ENCODE measurements around the gene MAP3K13. TPM values are rescaled to one million over a fixed set of nuclear protein-coding genes. Genes with fewer than 3 reads are reported as not detected.
A peak's percentile ranks its signal among the peaks of the same experiment; 100 is the strongest.

MAP3K13 gene
- total RNA-seq, 2 experiments from 2014 or later, result 9.9 to 13.9 TPM

DNA sequence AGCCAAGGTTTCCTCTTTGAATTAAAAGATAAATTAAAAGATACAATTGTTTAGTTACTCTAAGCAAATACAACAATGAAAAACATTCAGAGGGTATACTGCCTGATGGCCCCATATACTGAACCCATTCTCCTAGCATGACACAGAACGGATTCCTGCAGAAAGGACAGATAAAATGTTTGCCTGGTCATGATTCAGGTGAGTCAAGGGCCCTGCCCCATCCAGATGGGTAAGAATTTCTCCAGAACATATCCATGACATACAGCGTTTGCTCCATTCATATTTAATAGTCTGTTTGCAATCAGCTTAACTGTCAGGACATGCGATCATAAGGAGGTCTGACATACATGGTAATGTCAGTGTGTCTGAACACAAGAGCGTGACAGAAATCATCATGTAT is 127.3 kb downstream of the MAP3K13 start:
- CTCF ChIA-PET, result no interaction called here
- Mint-ChIP-seq H3K27ac (no peak overlapping the region), H3K4me3 (no peak overlapping the region), H3K9me3 (ENCODE audit: low read depth) (no peaks in the 10 kb centered on the region), H3K27me3 (no peaks in the 10 kb centered on the region), H3K36me3 (peaks cover 27% of the 10 kb centered on the region), H3K4me1 (peaks cover 9% of the 10 kb centered on the region)
- ATAC-seq, result no peak
- no peak for DNase-seq

DNA sequence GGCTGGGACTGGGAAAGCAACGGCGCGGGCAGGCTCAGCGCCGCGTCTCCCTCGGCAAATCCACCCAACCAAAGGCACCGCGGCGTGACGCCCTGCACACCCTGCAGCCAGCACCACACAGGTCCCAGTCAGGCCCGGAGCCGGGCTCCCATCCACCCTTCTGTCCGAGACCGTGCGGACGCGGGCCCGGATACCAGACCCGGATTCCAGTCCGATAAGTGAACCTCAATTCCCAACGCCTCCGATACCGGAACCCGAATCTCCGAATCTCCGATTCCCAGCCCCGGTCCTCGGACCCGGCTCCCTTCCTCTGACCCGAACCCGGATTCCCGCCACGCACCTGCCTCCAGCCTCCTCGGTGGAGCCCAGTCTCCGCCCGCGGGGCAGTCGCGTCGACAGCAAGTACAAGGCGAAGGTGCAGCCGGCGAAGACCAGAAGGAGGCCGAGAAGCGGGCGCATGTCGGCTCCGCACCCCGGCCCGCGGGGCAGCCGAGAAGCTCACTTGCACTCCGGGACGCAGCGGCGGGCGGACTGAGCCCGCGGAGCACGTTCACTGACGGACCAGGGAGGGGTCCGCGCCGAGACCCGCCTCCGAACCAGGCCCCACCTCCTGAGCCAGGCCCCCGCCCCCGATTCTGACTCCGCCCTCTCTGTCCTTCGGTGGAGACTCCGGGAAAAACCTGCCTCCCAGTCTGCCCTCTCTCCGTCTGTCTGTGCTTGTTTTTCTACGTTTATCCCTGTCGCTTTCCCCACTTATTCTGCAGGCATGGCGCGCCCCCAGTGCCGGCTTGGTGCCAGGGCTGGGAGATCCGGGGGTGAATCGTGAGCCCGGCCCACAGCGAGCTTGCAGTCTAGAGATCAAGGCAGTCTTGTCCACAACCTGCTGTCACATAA is 135.8 kb downstream of the MAP3K13 start, which contains the start of gene TMEM41A:
TSS of gene TMEM41A (minus strand) at position 533 of the 894 bp plus-strand sequence. CDS start at position 459, 74 bp downstream.
- Mint-ChIP-seq H3K4me1 (peaks cover 20% of the 10 kb centered on the region), H3K9me3 (ENCODE audit: low read depth) (no peaks in the 10 kb centered on the region), H3K36me3 (peaks cover 19% of the 10 kb centered on the region), H3K4me3 (peak within 1 kb of the TSS; percentile 97), H3K27me3 (no peaks in the 10 kb centered on the region), H3K27ac (peak within 1 kb of the TSS; percentile 92)
- CTCF ChIA-PET, result interaction anchor here (0.6 to 1.3 kb wide), 3 partner anchors 60 to 87 kb away, joined by 3 to 5 read pairs (median 4); partner anchors contain the start of gene SENP2
- peak; percentile 93 for DNase-seq
- ATAC-seq, result peak; percentile 98

DNA sequence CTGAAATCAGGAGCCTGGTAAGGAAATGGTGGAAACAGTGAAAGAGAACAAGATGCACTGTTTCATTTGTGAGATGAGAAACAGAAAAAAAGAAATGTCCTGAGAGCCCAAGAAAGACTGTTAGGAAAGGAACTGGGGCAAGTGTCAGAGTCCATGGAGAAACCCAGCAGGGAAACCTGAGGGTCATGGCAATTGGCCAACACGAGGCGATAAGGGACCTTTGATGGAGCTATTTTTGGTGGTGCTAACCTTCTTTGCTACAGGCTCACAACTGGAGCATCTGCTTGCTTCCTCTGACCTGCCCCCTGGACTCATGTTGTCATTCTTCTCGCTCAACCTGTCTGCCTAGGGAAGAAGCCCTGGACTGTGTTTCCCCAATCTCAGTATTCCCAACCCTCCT is 140.1 kb downstream of the MAP3K13 start:
- CTCF ChIA-PET, result no interaction called here
- no peak for ATAC-seq
- no peaks in the 10 kb centered on the region for H3K36me3 Mint-ChIP-seq
- no peak overlapping the region for H3K27ac Mint-ChIP-seq
- H3K27me3 Mint-ChIP-seq, result no peaks in the 10 kb centered on the region
- no peaks in the 10 kb centered on the region for H3K9me3 Mint-ChIP-seq (ENCODE audit: low read depth)
- H3K4me3 Mint-ChIP-seq, result no peak overlapping the region
- DNase-seq, result no peak
- peaks cover 7% of the 10 kb centered on the region for H3K4me1 Mint-ChIP-seq

DNA sequence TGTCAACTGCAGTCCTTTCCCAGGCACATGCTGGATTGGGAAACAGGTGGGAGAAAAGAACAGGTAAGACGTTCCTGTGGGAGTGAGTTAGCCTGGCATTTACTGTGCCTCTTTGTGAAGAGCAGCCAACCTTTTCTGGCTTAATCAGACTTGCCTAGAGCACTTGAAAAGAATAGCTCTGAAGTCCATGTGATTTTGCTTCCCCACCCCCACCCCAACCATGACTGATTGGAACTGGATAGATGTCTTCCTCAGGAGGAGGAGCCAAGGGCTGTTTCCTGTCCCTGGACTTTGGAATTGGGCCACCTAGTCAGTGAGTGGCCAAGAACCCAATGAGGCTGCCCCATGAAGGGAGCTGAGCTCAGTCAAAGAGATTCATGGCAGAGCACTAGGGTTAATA is 140.6 kb downstream of the MAP3K13 start:
- ATAC-seq (no peak), DNase-seq (no peak)
- Mint-ChIP-seq H3K4me1 (peaks cover 5% of the 10 kb centered on the region), H3K9me3 (ENCODE audit: low read depth) (no peaks in the 10 kb centered on the region), H3K27ac (no peak overlapping the region), H3K36me3 (no peaks in the 10 kb centered on the region), H3K27me3 (no peaks in the 10 kb centered on the region), H3K4me3 (no peak overlapping the region)
- CTCF ChIA-PET, result no interaction called here

DNA sequence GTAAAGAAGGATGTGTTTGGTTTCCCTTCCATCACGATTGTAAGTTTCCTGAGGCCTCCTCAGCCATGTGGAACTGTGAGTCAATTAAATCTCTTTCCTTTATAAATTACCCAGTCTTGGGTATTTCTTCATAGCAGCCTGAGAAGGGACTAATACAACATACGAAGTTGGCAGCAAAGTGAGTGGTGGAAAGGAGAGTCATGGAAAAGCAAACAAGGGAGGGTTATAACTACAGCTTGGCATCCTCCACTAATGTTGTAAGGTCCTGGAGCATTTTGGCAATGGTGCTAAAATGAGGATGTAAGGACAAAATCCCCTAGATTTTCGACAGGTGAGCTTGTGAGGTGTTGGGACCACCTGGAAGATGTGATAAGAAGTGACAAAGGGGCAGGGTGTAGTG is 141.7 kb downstream of the MAP3K13 start:
- no peaks in the 10 kb centered on the region for H3K9me3 Mint-ChIP-seq (ENCODE audit: low read depth)
- DNase-seq, result no peak
- H3K4me3 Mint-ChIP-seq, result no peak overlapping the region
- H3K36me3 Mint-ChIP-seq, result no peaks in the 10 kb centered on the region
- no peak for ATAC-seq
- no peaks in the 10 kb centered on the region for H3K27me3 Mint-ChIP-seq
- CTCF ChIA-PET, result no interaction called here
- H3K4me1 Mint-ChIP-seq, result no peaks in the 10 kb centered on the region
- no peak overlapping the region for H3K27ac Mint-ChIP-seq

DNA sequence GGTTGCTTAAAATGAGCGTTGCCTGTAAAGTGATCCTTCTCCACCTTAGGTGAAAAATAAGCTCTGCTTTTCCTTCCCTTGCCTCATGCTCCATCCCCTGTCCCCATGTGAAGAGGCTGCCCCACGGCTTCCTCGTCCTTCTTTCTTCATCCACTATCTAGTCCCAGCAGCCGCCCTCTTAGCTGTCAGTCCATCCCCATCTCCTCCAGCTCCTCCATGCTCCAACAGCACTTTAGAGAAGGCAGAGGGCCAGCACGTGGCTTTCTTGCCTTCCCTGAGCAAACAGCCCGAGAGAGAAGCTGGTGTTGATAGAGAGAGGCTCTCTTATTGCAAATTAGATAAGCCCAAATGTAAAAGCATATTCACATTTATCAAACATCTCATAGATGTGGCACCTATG is 144.9 kb downstream of the MAP3K13 start:
- H3K27ac Mint-ChIP-seq, result no peak overlapping the region
- no peaks in the 10 kb centered on the region for H3K9me3 Mint-ChIP-seq (ENCODE audit: low read depth)
- peaks cover 3% of the 10 kb centered on the region for H3K27me3 Mint-ChIP-seq
- no peak overlapping the region for H3K4me3 Mint-ChIP-seq
- CTCF ChIA-PET, result interaction anchor here (2.2 kb wide), 1 partner anchor 51 kb away, joined by 6 read pairs; no protein-coding TSS in a partner anchor
- DNase-seq, result no peak
- ATAC-seq, result no peak
- no peaks in the 10 kb centered on the region for H3K36me3 Mint-ChIP-seq
- no peaks in the 10 kb centered on the region for H3K4me1 Mint-ChIP-seq

DNA sequence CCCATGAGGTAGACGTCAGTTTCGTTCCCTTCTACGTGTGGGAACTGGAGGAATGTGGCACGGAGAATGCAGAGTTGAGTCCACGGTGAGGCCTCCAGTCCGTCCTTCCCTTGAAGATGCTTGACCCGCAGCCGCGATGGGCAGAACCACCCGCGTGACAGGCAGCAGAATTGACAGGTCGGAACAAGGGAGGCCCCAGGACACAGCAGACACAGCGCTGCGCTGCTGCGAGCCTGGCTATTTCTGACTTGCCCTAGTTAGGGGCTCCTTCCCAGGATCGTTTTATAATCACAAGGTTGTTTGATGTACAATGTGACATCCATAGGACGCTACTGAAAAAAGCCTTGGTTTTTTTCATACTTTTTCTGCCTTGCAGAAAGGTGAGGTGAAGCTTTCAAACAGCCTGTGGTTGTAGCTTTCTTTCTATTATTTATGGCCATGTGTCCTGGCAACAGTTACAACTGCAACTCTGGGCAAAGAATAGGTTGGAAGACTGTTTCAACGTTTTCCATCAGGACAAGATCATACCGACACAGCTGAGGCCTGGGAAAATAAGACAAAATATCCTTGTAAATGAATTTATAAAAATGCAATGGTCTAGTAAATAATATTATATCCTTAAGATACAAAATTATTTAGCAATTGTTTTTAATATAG is 145.5 kb downstream of the MAP3K13 start:
- Mint-ChIP-seq H3K9me3 (ENCODE audit: low read depth) (no peaks in the 10 kb centered on the region), H3K36me3 (no peaks in the 10 kb centered on the region), H3K4me1 (no peaks in the 10 kb centered on the region), H3K27me3 (peaks cover 7% of the 10 kb centered on the region), H3K4me3 (no peak overlapping the region), H3K27ac (no peak overlapping the region)
- DNase-seq (no peak), ATAC-seq (no peak)
- CTCF ChIA-PET, result interaction anchor here (2.2 kb wide), 1 partner anchor 50 kb away, joined by 6 read pairs; no protein-coding TSS in a partner anchor

DNA sequence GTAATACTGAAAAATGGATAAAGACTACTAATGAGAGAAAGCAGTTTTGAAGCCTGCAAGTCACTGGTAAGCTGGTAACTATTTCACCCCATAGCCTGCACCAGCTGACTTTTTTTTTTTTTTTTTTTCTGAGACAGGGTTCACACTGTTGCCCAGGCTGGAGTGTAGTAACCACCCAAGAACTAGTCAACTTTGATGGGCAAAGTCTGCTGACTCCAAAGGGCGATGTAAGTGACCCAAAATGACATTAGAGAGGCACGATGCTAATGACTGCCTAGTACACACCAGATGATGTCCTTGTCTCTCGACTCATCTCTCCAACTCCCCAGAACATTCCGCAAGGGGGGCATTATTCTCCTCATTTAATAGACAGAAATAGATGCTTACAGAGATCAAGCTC is 148.8 kb downstream of the MAP3K13 start:
- Mint-ChIP-seq H3K4me1 (no peaks in the 10 kb centered on the region), H3K27me3 (peaks cover 19% of the 10 kb centered on the region), H3K4me3 (no peak overlapping the region), H3K9me3 (ENCODE audit: low read depth) (no peaks in the 10 kb centered on the region), H3K27ac (no peak overlapping the region), H3K36me3 (no peaks in the 10 kb centered on the region)
- CTCF ChIA-PET, result no interaction called here
- no peak for ATAC-seq
- no peak for DNase-seq

DNA sequence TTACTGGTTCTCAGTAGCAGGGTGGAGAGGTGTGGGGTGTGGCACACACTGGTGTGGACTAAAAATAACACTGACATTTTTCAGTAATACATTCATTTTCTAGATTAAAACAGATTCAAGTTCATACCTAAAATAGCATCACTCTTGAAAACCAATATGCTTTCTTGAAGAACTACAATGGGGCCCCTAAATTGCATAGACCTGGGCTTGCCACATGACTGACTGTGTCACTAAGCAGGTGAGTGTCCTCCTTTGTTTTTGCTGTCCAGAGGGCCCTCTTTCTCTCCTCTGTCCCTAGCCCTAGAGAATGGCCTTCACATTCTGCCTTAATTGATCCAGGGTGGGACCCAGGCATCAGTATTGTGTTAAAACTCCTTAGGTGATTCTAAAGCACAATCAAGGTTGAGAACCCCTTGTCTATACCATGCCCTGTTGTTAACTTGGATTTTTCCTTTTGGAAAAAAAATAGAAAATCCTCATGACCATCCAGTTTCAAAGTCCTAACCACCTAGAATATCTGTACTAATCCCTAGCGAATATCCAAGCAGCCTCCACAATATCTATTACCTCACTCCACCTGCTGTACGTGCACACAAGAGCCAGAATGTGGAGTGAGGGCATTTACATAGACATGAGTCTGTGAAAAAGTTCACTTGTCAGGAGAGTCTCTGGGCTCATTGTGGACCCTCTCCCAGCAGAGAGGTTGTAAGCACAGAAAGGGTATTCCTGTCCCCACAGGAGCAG is 154.6 kb downstream of the MAP3K13 start:
- no peaks in the 10 kb centered on the region for H3K9me3 Mint-ChIP-seq (ENCODE audit: low read depth)
- H3K4me3 Mint-ChIP-seq, result no peak overlapping the region
- ATAC-seq (no peak), DNase-seq (no peak)
- no peaks in the 10 kb centered on the region for H3K36me3 Mint-ChIP-seq
- CTCF ChIA-PET, result no interaction called here
- H3K27me3 Mint-ChIP-seq, result peaks cover 32% of the 10 kb centered on the region
- H3K4me1 Mint-ChIP-seq, result no peaks in the 10 kb centered on the region
- no peak overlapping the region for H3K27ac Mint-ChIP-seq

DNA sequence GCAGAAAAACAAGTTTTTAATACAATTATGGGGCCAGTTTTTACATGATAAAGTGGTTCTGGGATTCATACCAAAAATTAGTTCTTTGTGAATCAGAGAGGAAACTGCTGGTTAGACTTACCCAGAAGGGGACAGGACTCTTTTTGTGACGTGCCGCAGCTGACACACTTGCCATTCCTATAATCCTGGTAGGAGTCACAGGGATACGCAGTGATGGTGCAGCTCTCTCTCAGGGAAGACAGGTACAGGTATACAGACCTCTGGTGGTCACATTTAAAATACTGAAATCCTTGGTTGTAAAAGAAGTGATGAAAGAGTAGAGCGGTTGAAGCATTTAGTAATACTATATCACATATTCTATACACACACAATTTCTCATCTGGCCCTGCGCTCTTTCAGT is 156.1 kb downstream of the MAP3K13 start:
- peaks cover 26% of the 10 kb centered on the region for H3K27me3 Mint-ChIP-seq
- H3K36me3 Mint-ChIP-seq, result no peaks in the 10 kb centered on the region
- ATAC-seq (no peak), DNase-seq (no peak)
- CTCF ChIA-PET, result no interaction called here
- no peak overlapping the region for H3K27ac Mint-ChIP-seq
- H3K4me3 Mint-ChIP-seq, result no peak overlapping the region
- no peaks in the 10 kb centered on the region for H3K9me3 Mint-ChIP-seq (ENCODE audit: low read depth)
- no peaks in the 10 kb centered on the region for H3K4me1 Mint-ChIP-seq

DNA sequence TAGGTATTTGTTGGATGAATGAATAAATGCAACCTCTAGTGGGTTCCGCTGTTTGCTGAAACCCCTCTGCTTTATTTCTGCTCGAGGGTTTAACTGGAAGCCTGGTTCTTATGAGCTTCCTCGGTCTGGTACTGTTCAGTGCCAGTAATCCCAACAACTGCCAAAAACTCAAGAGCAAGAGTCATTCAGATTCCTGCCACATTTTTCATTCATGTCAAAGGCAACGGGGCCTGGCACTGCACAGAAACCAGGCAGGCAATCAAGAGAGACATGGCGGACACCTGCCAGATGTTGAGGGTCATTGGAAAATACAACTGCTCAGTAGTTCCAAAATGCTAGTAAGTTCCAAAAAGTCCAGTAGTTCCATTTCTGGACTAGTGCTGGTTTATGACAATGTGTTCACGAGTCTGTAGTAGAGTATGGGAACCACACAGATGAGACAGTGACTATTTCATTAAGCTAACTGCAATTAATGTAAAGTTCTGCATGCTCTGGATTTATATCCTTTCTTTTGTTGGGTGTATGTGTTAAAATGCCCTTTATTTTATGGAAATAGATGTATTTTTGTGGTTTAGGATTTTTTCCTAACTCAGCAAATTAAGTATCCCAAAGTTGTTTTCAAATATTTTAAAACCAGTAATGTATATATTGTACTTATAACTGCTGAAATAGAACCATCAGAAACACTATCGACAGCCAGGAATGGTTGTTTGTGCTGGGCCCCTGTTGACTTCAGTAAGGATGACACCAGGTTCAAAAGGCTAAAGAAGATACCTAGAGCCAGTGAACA is 158.6 kb downstream of the MAP3K13 start:
- no peak overlapping the region for H3K4me3 Mint-ChIP-seq
- no peak overlapping the region for H3K27ac Mint-ChIP-seq
- CTCF ChIA-PET, result interaction anchor here (0.5 kb wide), 1 partner anchor 54 kb away, joined by 3 read pairs; no protein-coding TSS in a partner anchor
- DNase-seq (no peak), ATAC-seq (no peak)
- H3K9me3 Mint-ChIP-seq (ENCODE audit: low read depth), result no peaks in the 10 kb centered on the region
- H3K4me1 Mint-ChIP-seq, result no peaks in the 10 kb centered on the region
- no peaks in the 10 kb centered on the region for H3K36me3 Mint-ChIP-seq
- peaks cover 18% of the 10 kb centered on the region for H3K27me3 Mint-ChIP-seq

DNA sequence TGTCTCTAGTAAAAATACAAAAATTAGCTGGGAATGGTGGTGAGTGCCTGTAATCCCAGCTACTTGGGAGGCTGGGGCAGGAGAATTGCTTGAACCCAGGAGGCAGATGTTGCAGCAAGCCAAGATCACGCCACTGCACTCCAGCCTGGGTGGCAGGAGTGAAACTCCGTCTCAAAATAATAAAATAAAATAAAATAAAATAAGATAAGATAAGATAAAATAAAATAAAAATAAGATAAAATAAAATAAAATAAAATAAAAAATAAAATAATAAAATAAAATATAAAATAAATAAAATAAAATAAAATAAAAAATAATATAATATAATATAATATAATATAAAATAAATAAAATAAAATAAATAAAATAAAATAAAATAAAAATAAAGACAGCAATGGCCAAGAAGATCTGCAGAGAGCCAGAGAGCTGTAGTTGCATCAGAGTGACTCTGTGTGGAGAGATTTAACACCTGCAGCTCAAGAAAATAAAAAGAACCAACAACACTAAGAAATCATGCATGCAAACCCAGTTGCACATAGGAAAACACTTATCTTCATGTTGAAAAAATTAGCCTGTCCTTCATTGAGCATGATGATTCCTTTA is 163.5 kb downstream of the MAP3K13 start:
- Mint-ChIP-seq H3K9me3 (ENCODE audit: low read depth) (no peaks in the 10 kb centered on the region), H3K4me3 (no peak overlapping the region), H3K27me3 (peaks cover 6% of the 10 kb centered on the region), H3K27ac (no peak overlapping the region), H3K4me1 (no peaks in the 10 kb centered on the region), H3K36me3 (no peaks in the 10 kb centered on the region)
- CTCF ChIA-PET, result no interaction called here
- no peak for DNase-seq
- no peak for ATAC-seq
